DOHH2 (cell line): ENCODE measurements around the gene C2CD3.

Experiments
- EZH2phosphoT487 ChIP-seq: fragments of 200-600 bp; sonication (generic); IDR thresholded peaks from 2 replicates; pipeline ENCODE4 v1.6.1; 2017; ENCODE audit warnings: borderline replicate concordance, mild to moderate bottlenecking, antibody characterized with exemption, low read length, moderate library complexity, mixed read lengths
- TF ChIP-seq, protein P1 (sequence below): fragments of 200-600 bp; sonication (generic); IDR thresholded peaks from one replicate; pipeline ENCODE4 v1.5.1; 2014; ENCODE audit warnings: antibody characterized with exemption, mild to moderate bottlenecking, low read depth, low read length; ENCODE audit not compliant: poor library complexity, severe bottlenecking

GRCh38 chr11:74094393-74094792 lies 76.4 kb downstream of the C2CD3 start:
- TF ChIP-seq, protein P1, sequence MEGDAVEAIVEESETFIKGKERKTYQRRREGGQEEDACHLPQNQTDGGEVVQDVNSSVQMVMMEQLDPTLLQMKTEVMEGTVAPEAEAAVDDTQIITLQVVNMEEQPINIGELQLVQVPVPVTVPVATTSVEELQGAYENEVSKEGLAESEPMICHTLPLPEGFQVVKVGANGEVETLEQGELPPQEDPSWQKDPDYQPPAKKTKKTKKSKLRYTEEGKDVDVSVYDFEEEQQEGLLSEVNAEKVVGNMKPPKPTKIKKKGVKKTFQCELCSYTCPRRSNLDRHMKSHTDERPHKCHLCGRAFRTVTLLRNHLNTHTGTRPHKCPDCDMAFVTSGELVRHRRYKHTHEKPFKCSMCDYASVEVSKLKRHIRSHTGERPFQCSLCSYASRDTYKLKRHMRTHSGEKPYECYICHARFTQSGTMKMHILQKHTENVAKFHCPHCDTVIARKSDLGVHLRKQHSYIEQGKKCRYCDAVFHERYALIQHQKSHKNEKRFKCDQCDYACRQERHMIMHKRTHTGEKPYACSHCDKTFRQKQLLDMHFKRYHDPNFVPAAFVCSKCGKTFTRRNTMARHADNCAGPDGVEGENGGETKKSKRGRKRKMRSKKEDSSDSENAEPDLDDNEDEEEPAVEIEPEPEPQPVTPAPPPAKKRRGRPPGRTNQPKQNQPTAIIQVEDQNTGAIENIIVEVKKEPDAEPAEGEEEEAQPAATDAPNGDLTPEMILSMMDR, result no peak
- no peak for TF ChIP-seq EZH2phosphoT487
